Amygdala (tissue), 56 donors: Measurements from ENCODE around the gene C5orf15.
"Not testable (repeated sequence)": the region's sequence is repeated elsewhere in the genome, so short reads cannot be mapped to it uniquely, and the experiment has no call there.

Source experiments
- DNase-seq, 56 donors: peaks; one replicate each; lab custom pipeline; 2025; lab: John Stamatoyannopoulos, UW

C5orf15 gene

DNA sequence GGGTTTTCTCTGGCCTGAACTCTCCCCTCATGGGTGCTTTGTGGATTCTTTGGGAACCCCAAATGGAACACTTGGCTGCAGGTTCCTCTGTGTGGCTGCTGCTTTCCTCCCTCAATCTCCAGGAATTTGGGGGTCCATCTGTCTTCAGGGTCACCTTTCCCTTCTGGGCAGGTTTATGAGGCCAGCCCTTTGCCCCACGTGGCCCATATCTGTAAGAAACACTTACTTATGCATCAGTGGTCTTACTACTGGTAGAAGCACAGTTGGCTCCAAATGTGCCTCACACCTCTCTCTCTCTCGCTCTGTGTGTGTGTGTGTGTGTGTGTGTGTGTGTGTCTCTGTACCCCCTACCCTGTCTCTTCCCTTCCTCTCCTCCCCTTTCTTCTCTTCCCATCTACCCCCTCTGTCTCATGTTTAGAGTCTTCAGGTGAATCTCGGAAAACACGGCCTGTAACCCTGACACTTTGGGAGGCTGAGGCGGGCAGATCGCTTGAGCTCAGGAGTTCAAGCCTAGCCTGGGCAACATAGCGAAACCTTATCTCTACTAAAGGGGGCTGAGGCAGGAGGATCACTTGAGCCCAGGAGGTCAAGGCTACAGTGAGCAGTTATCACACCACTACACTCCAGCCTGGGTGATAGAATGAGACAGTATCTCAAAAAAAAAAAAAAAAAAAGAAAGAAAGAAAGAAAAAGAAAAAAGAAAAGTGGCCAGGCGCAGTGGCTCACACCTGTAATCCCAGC is 26.8 kb downstream of the C5orf15 start:
- DNase-seq: no peak

DNA sequence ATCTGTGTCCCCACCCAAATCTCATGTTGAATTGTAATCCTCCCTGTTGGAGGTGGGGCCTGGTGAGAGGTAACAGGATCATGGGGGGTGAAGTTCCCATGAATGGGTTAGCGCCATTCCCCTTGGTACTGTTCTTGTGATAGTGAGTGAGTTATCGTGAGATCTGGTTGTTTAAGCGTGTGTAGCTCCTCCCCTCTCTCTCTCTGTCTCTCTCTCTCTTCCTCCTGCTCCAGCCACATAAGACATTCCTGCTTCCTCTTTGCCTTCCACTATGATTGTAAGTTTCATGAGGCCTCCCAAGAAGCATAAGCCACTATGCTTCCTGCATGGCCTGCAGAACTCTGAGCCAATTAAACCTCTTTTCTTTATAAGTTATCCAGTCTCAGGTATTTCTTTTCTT is 28.8 kb downstream of the C5orf15 start:
- DNase-seq: no peak

DNA sequence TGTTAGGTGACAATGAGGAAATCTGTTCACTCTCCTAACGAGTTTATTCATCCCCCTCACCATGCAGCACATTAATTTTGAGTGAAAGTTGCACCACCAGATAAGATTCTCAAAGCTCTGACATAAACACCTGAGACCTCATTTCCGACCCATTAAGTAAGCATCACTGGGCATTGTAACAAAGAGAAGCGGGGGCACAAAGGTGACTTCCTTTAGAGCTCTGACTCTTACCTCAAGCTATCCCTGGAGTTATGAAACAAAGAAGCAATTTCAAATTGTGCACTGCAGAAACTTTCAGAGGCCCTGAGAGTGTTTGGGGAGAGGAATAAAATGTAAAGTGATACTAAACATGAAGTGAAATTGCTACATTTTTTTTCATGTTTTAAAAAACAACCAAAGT is 29.5 kb downstream of the C5orf15 start:
- DNase-seq: no peak

DNA sequence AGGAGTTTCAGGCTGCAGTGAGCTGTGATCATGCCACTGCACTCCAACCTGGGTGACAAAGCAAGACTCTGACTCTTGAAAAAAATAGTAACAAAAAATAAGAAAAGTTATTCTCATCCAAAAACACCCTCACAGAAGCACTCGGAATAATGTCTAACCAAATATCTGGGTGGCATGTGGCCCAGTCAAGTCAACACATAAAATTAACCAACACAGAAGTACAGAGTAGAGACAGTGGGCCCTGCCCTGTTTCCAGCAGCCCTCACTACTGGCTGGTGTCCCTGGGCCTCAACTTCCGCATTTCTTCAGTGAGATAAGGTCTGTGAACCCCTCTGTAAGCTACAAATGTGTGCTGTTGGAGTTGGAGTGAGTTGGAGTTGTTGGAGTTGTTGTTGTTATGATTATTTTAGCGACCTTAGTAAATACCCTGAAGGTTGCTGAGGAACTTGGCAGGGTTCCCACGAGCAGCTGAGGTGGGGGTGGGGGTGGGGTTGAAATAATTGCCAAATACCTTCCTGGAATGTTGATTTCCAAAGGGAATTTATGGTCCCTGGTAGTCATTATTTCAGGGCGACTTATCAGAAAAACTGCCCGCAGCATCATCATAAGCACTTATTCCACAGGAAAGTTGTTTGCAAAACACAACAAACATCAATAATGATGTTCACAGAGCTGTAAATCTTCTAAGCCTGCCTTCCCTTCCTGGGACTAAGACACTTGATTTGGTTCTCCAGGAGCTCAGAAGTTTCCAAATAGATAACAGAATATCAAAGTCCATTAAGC is 30.2 kb downstream of the C5orf15 start:
- no peak for DNase-seq

DNA sequence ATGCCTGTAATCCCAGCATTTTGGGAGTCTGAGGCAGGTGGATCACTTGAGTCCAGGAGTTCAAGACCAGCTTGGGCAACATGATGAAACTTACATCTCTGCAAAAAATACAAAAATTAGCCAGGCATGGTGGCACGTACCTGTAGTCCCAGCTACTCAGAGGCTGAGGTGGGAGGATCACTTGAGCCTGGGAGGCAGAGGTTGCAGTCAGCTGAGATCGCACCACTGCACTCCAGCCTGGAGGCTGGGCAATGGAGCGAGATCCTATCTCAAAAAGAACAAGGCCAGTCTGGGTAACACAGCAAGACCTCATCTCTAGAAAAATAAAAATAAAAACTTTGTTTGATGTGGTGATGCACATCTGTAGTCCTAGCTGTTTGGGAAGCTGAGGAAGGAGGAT is 30.8 kb downstream of the C5orf15 start:
- DNase-seq: not testable (repeated sequence)

DNA sequence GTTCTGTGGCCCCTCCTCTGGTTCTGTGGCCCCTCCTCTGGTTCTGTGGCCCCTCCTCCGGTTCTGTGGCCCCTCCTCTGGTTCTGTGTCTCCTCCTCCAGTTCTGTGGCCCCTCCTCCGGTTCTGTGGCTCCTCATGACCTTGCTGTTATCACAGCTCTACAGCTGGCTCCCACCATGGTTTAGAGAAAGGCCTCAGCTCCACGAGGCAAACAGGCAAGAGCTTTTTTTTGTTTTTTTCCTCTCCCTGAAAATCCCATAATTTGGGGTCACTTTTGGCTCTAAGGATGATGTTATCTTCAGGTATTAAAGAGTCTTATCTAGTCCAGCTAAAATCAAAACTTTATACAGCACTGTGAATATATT is 31.8 kb downstream of the C5orf15 start:
- no peak for DNase-seq

DNA sequence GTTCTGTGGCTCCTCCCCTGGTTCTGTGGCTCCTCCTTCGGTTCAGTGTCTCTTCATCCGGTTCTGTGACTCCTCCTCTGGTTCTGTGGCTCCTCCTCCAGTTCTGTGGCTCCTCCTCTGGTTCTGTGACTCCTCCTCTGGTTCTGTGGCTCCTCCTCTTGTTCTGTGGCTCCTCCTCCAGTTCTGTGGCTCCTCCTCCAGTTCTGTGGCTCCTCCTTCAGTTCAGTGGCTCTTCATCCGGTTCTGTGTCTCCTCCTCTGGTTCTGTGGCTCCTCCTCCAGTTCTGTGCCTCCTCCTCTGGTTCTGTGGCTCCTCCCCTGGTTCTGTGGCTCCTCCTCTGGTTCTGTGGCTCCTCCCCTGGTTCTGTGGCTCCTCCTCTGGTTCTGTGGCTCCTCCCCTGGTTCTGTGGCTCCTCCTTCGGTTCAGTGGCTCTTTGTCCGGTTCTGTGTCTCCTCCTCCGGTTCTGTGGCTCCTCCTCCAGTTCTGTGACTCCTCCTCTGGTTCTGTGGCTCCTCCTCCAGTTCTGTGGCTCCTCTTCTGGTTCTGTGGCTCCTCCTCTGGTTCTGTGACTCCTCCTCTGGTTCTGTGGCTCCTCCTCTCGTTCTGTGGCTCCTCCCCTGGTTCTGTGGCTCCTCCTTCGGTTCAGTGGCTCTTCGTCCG is 32.3 kb downstream of the C5orf15 start:
- DNase-seq: not testable (repeated sequence)

DNA sequence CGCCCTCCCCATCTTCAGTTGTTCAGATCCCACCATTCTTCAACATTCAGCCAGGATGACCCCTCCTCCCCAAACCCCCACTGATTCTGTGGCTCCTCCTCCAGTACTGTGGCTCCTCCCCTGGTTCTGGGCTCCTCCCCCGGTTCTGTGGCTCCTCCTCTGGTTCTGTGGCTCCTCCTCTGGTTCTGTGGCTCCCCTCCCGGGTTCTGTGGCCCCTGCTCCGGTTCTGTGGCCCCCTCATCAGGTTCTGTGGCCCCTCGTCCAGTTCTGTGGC is 32.8 kb downstream of the C5orf15 start:
- no peak for DNase-seq

DNA sequence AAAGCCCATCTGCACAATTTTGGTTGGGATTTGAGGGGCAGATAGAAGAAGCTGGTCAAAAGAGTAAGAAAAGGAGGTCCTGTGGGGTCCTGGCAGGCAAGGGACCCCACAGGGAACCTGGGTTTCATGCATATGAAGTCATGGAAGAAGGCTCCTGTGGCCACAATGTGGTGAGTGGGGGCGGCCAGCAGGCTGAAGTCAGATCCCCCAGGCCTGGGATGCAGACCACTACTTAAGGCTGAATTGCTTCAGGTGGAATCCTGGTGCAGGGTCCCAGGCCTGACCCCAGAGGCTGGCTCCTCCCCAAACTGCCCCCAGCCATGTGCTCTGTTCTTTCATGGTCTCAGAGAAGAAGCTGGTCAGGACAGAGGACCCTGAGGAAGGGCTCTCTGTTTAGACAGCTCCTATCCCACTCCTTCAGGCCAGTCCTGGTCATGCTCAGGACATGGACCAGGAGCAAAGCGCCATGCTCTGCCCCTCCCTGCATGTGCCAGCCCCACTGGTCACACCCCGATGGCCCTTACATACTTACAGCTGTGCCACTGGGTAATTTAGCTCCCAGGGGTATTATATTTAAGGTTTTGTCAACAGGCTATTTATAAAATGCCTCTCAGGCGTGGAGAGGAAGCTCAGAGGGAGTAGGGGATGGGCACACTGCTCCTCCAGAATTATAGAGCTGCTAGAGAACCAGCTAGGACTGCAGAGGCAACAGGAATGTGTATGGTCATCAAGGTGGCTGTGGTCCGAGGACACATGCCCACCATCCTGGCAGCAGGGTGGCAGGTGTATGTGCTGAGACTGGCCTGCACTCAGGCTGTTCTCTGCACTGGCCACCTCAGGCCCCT is 33.4 kb downstream of the C5orf15 start:
- DNase-seq: no peak

DNA sequence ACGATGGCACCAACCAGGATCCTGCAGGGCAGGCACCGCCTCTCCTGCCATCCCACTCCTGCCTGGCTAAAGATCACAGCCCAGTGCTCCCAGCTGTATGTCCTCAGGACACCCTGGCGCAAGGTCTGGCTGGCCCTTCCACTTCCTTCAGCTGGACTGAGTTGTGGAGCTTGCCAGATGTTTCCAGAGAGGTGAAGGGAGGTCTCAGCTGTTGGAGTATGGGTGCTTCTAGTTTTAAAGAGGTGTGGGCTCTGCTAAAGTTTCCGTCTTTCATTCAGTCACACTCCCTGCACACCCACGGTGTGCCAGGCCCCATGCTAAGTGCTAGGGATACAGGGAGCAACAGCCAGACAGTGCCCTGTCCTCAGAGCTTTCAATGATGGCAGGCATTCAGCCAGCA is 34.1 kb downstream of the C5orf15 start:
- DNase-seq: no peak

DNA sequence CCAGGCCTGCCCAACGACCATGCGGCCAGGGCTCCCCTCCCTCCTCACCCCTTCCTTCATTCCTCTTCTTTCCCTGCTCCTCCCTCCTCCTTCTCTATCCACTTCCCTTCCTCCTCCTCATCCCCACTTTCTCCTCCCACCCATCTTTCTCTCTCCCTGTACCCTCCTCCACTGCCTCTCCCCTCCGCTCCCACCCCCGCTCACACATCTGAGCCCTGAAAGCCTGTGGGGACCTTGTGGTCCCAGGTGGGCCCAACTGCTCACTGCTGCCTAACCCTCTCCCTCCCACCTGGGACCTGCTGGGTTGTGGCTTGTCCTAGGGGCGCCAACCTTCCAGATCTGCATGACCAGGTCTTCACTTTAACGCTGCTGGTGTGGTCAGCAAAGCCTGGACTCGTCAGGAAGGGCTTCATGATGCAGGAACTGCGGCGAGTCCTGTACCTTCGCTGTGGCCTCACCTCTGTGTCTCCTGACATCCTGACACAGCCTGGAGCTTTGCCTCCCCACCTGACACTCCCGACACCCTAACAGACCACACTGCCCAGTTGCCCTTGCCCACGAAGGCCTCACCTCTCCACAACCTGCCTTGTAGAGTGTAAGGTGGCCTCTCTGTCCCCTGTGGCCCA is 34.6 kb downstream of the C5orf15 start:
- DNase-seq: no peak

DNA sequence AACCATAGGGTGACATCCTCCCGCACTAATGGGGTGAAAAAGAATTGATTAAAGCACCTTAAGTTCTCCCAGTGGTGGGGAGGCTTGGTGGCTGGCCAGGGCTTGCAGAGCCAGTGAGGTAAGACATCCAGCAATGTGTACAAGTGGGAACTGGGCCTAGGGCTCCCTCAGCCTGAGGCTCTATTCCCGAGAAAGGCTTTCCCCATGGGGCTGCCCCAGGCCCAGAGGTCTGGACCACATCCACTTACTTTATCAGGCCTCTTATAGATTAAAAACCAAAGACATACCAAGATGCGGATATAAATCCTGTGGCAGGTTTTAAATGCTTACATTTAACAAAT is 35.3 kb downstream of the C5orf15 start:
- DNase-seq: no peak

DNA sequence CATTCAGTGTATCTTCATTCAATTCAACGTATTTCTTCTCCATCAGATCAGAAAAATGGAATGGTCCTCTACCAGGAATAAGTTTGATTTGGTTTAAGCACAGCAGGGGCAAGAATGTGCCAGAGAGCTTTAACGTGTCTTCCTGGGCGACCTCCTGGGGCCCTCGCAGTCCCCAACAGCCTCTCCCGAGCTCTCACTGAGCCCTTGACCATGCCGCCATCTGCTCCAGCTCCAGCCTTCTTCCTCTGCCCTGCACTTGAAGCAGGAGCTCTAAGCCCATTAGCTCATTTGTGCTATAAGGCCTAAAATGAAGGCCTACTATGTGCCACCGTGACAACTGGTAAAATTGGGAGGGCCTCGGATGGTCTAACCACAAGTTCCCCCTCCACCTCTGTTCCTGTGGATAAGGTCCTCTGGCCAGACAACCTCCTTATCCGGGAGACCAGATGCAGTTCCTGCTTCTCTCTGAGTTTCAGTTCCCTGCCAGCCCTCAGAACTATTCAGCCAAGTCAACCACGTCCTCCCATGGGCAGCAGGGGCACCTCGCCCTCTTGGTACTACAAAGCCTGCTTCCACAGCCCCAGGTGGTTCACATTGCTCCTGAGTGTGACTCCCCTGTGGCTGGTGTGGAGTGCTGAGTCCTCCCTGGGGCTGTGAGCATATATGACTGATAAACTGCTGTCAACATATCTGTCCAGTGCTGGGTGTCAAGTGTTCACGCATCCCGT is 35.8 kb downstream of the C5orf15 start:
- peak in 3 of 56 donors; percentile 21 to 35 (median 22) for DNase-seq

DNA sequence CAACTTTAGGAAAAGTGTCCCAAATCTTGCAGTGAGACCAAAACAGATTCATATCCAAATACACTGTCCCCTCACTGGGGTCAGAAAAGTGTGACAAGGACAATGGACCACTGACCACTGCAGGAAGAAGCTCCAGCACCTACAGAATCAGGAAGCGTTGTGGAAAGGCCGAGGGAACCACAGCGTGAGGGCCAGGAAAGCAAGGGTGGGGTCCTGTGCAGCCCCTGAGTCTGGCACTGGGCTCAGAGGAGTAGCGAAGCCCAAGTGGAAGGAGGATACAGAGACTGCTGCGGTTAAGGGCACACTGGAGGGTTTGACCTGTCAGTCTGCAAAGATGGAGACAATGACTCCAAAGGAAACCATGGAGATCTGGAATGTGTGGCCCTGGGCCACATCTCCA is 36.9 kb downstream of the C5orf15 start:
- DNase-seq: no peak

DNA sequence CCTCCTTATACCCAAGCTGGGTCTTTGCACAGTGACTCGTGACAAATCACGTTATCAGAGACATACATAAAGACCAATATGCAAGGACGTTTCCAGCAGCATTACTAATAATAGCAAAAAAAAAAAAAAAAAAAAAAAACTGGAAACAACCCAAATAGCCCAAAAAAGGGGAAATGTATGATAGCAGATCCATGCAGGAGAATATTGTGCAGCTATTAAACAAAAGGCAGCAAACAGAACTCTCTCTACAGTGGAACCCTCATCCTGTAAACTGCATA is 37.7 kb downstream of the C5orf15 start:
- no peak for DNase-seq

DNA sequence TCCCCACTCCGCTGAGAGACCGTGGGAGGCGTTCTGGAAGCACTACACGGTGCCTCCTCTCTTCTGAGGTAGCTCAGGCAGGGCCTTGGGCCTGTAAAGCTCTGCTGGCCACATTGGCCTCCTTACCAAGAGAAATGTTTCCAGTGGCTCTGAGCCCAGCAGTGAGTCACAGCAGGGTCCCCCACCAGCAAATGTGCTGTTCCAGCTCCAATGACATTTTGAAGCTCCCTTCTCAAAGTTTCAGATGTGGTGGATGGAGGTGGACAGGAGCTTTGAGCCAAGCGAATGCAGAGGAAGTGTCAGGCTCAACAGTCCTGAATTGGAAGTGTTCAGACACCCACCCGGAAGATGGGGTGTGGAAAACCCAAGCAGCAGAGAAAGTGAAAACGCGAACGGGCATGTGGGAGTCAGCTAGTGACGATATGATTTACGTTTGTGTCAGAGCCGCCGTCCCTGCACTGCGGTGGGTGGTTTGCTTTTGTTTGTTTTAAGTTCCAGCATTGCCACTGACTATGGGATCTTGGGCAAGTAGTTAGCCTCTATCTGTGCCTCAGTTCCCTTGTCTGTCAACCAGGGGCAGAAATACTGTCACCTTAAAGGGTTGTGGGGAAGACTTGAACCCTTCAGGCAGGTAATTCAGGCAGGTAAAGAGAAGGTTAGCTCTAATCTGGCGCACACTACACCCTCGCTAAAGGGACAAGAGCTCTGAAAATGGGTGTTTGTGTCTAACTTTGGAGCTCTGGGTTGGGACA is 38.2 kb downstream of the C5orf15 start:
- DNase-seq: peak in 16 of 56 donors; percentile 9 to 73 (median 34)

DNA sequence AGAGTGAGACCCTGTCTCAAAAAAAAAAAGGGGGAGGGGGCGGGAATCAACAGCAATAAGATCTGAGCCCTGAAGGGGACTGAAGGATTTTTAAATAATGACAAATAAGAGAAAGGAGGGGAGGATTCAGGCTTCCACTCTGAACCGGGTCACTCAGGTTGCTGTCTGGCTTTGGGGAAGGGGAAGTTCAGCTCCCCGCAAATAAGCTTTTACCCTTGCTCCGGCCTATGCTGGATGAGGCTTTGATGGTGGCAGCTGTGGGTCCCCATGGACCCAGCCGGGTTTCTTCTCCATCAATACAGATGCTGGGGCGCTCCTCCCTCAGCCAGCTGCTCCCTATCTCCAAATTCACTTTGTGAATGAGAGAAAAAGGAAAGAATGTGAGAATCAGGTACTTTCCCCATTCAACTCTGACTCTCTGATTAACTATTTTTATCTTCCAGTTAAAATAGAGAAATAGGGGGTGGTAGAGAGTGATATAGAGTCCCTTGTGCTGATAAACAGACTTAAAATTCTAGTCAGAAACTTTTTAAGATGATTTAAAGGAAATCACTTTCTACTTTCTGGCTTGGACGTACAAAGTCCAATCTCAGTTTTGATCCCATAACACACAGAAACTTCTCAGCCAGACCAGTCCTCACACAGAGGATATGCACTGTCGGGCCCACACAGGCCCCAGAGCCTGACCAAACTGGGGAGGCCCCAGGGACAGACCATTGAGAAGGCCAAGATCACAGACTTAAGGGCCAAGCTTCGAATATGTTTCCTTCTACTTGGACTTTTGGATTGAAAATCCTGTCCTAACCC is 39.6 kb downstream of the C5orf15 start:
- no peak for DNase-seq

DNA sequence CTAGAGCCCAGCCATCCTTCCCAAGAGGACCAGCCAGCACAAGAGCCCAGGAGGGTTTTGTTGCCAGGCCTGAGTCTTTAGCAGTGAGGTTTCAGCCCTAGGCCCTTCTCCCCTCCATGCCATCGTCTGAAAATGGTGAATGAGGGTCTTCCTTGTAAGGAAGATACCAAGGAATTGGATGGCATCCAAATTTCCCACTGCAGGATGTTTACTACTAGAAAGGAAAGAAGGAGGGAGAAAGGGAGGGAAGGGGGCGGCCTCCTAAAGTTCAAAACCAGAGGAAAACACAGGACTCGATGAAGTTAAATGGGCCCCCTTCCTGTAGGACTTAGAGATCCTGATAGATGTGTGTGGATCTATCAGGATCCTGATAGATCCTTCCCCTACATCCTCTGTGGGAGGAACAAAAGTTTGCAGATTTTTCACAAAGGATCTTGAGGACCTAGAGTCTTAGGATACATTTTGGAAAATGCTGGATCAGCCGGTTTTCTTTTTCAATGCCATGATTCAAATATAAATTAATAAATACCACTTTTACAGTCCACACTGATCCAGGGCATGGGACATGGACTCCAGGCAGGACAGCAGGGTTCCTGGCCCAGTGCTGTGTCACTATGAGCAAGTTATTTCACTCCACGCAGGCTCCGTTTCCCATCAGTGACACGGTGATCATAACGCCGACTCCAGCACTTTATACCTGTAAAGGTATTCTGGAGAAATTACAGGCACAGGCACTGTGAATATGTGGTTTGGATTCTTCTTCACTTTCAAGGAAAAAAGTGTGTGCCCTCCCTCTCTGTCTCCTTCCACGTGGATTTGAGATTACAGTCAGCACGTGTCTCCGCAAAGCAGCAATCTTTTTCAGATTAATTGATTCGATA is 40.9 kb downstream of the C5orf15 start:
- DNase-seq: no peak
